Mesodermal cell (in vitro differentiated cells): ENCODE measurements around the gene STIM1.

Experiments used
- H3K27ac ChIP-seq: 2 replicates; pipeline ENCODE4 v1.7.0; 2013; ENCODE audit warnings: mild to moderate bottlenecking, low read depth, low read length, moderate library complexity; ENCODE audit not compliant: severe bottlenecking
- H3K36me3 ChIP-seq: 2 replicates; pipeline ENCODE4 v1.7.1; 2013; ENCODE audit warnings: mild to moderate bottlenecking, low read length, moderate library complexity; ENCODE audit not compliant: control insufficient read depth, insufficient read depth
- H3K4me1 ChIP-seq: one replicate; pipeline ENCODE4 v1.7.1; 2013; ENCODE audit warnings: mild to moderate bottlenecking, low read length; ENCODE audit not compliant: insufficient read depth, control insufficient read depth, poor library complexity, severe bottlenecking
- H3K4me3 ChIP-seq: 2 replicates; pipeline ENCODE4 v1.7.0; 2013; ENCODE audit warnings: low read length, control low read depth, mild to moderate bottlenecking; ENCODE audit not compliant: insufficient read depth, poor library complexity, severe bottlenecking; ENCODE audit errors: extremely low read depth
- H3K9me3 ChIP-seq: 2 replicates; pipeline ENCODE4 v1.7.1; 2013; ENCODE audit warnings: mild to moderate bottlenecking, low read length, moderate library complexity; ENCODE audit not compliant: control insufficient read depth
- WGBS, 2 experiments: methylation state at CpG; one replicate each; pipeline ENCODE4 v1.1.5; 2013; ENCODE audit warnings: missing lambda C conversion rate in 2 of 2; ENCODE audit not compliant: insufficient coverage in 2 of 2; 5-methylcytosine and 5-hydroxymethylcytosine counted together

Gene STIM1

DNA sequence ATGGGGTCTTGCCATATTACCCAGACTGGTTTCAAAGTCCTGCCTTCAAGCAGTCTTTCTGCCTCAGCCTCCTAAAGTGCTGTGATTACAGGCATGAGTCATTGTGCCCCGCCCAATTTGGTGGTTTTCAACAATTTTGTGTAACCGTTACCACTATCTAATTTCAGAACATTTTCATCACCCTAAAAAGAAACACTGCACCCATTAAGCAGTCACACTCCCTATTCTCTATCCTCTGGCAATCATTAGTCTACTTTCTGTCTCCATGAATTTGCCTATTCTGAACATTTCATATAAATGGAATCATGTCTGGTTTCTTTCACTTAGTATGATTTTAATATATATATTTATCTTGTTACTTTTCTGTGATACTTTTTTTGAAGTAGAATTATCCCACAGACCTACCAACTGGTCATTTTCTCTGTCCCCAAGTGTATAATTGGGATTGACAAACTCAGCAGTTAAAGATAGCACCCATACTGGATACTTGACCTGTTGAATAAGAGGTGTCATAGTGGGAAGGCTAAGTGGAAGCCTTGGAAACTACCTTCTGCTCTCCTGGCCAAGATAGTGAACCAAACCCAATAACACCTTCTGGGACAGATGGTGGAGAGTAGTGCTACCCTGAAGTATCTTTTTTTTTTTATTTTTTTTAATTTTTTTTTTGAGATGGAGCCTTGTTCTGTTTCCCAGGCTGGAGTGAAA, 64.8 kb downstream of the STIM1 start:
- Histone ChIP-seq H3K36me3 (no peaks in the 10 kb centered on the region), H3K4me3 (no peak overlapping the region), H3K4me1 (peaks cover 3% of the 10 kb centered on the region), H3K27ac (no peak overlapping the region), H3K9me3 (no peaks in the 10 kb centered on the region)
- 85 to 94% methylated on average over 2 of the region's 2 CpGs for WGBS, 2 experiments

DNA sequence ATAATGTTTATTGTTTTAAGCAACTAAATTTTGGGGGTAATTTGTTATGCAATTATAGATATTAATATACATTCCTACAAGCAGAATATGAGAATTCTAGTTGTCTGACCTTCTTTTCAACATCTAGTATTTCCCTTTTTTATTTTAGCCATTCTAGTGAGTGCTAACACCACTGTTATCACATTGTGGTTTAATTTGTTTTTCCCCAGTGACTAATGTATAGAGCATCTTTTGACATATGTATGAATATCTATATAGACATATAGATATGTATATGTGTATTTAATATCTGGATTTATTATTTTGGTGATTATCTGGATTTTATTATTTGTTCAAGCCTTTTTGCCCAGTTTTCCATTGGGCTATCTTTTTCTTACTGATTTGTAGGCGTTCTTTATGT, 66.6 kb downstream of the STIM1 start:
- no peak overlapping the region for H3K4me3 ChIP-seq
- H3K4me1 ChIP-seq, result peaks cover 3% of the 10 kb centered on the region
- no peaks in the 10 kb centered on the region for H3K36me3 ChIP-seq
- H3K9me3 ChIP-seq, result no peaks in the 10 kb centered on the region
- WGBS, 2 experiments, result 100% methylated on average over 1 of the region's 1 CpG; no CpG with 5 or more reads in 1 of the 2 experiments
- no peak overlapping the region for H3K27ac ChIP-seq

DNA sequence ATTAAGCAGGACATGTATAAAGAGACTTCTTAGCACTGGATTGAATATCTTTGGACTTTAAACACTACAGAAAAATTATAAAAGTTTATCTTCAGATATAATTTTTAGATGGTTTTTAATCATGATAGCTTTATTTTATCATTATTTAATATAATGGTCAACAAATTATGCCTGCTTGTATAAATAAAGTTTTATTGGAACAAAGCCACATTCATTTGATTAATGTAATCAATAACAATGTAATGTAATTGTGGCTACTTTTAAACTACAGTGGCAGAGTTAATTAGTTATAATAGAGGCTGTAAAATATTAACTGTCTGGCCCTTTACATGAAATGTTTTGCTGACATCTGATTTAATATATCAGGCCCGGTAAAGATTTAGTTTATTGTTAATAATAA, 70.0 kb downstream of the STIM1 start:
- Histone ChIP-seq H3K36me3 (no peaks in the 10 kb centered on the region), H3K4me1 (peaks cover 8% of the 10 kb centered on the region), H3K27ac (no peak overlapping the region), H3K4me3 (no peak overlapping the region), H3K9me3 (no peaks in the 10 kb centered on the region)
- WGBS, 2 experiments, result no CpG with 5 or more reads among the region's 1 CpG

DNA sequence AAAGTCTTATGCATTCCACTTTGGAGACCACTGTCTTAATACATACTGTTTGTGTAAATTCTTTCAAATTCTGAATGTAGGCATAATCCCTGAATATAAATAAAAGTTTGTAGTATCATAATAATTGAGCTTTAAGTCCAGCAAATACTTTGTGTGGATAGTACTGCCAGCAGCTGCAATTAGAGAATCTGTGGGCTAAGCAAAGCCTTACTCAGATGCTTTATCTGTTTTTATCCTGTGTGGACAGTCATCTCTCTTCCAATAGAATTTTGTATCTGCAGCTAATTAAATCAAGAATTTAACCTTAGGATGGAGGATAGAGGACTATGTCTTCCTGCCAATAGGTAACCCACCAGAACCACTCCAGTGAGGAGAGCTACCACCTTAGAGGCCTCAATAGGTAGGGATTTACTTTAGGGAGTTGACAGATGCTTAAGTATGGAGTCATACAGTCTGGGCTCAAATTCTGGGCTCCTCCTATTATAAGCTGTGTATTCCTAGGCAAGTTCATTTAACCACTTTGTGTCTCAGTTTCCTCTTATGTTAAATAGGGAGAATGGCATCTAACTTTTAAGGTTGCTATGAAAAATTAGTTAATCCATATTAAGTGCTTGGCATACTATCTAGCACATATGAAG, 71.1 kb downstream of the STIM1 start:
- H3K4me3 ChIP-seq, result no peak overlapping the region
- H3K4me1 ChIP-seq, result peaks cover 8% of the 10 kb centered on the region
- no peaks in the 10 kb centered on the region for H3K9me3 ChIP-seq
- H3K36me3 ChIP-seq, result no peaks in the 10 kb centered on the region
- H3K27ac ChIP-seq, result no peak overlapping the region

DNA sequence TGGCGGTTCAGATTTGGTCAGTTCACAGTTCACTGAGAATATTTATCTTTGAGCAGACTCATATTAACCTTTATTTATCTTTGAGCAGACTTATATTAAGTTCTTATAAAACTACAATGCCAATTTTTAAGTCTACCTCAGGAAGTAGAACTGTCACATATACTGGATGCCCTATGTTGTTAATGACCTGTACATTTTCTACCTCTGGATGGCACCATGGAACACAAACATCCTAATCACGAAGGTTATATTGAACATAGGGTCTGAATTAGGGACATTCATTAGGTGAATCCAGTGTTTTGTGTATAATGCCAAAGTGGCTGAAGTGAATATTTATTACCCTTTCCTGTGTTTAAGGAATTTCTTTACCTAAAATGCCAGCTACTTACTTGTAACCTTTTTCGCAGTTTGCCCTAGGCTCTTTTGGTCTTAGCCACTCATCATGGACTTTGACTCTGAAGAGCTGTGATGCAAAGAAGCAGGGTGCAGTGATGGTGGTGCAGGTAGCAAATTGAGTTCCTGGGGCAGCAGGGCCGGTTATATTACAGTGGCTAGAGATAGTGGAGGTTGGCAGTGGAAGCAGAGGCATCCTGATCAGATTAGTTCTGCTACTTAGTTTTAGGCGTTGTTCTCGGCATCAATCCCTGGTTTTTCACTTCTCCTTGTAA, 71.8 kb downstream of the STIM1 start:
- no peaks in the 10 kb centered on the region for H3K9me3 ChIP-seq
- WGBS, 2 experiments, result 96 to 100% methylated on average over 2 to 3 of the region's 6 CpGs
- no peaks in the 10 kb centered on the region for H3K36me3 ChIP-seq
- no peak overlapping the region for H3K27ac ChIP-seq
- peaks cover 8% of the 10 kb centered on the region for H3K4me1 ChIP-seq
- H3K4me3 ChIP-seq, result no peak overlapping the region

DNA sequence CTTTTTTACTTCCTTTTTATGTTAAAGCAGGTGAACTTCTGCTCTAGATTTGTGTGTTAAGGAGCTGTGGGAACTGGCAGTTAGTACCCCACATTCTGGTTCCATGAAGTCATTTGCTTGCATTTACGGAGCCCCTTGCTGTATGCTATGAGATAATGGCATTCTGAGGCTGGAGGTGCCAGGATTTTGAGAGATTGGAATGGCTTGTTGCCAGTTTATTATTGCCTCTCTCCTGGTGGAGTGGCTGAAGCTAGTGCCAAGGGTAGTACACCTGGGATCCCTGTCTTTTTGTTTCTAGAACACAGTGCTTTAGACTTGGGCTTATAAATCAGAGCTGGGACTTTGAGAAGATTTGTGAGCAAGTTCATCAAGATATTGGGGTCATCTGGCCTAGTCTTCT, 73.8 kb downstream of the STIM1 start:
- 86 to 100% methylated on average over 1 of the region's 1 CpG for WGBS, 2 experiments
- Histone ChIP-seq H3K4me3 (no peak overlapping the region), H3K27ac (no peak overlapping the region), H3K9me3 (no peaks in the 10 kb centered on the region), H3K36me3 (no peaks in the 10 kb centered on the region), H3K4me1 (peaks cover 9% of the 10 kb centered on the region)

DNA sequence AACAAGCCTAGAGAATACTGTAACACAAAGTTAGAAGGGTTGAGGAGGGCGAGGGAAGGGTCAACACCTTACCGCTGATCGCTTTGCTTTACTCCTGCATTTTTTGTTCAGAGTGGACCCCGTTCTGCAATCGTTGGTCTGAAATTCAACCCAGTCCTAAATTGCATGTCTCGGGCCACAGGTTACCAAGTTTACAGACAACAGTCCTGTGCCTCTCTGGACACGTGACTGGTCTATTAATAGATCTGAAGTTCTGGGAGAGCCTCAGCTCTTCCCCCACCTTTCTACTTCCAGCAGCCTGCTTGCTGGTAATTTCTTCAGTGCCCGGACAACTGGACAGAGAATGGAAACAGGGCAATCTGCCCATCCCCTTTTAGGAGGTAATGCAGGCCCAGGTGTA, 74.2 kb downstream of the STIM1 start:
- Histone ChIP-seq H3K36me3 (no peaks in the 10 kb centered on the region), H3K4me3 (no peak overlapping the region), H3K27ac (no peak overlapping the region), H3K4me1 (peaks cover 13% of the 10 kb centered on the region), H3K9me3 (no peaks in the 10 kb centered on the region)
- WGBS, 2 experiments, result 95 to 100% methylated on average over 3 to 7 of the region's 8 CpGs

DNA sequence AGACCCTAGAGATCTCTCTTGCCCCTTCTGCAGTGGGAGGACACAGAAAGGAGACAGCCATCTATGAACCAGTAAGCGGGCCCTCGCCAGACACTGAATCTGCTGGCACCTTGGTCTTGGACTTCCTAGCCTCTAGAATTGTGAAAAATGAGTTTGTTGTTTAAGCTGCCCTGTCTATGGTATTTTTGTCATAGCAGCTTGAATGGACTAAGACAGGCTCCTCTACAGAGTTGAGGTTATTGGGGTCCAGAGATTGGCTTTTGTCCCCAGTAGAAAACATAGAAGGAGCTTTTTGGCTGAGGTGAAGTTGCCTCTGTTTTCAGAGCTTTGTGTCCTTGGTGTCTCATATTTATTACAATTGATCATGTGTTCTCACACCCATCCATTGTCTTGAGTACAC, 77.2 kb downstream of the STIM1 start:
- H3K4me3 ChIP-seq, result no peak overlapping the region
- H3K36me3 ChIP-seq, result no peaks in the 10 kb centered on the region
- WGBS, 2 experiments, result 100% methylated on average over 2 of the region's 2 CpGs
- H3K4me1 ChIP-seq, result peaks cover 14% of the 10 kb centered on the region
- no peak overlapping the region for H3K27ac ChIP-seq
- H3K9me3 ChIP-seq, result no peaks in the 10 kb centered on the region

DNA sequence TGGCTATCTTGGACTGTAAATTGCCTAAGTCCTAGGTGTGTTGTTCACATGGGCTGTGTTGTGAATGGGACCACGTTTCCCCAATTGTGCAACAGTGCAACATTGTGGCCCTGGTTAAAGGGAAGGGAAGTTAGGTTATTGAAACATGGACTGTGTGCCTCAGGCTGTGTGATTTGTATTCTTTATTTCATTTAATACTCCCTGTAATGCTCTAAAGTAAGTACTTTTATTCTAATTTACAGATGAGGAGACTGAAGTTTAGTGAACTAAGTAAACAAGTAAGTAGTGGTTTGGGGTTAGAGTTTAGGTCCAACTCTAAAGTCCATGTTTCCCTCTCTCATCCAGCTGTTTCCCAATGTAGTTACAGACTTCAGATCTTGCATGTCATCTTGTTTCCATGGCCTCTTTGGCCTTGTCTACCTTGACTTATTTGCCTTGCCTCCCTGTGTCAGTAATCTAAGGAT, 77.7 kb downstream of the STIM1 start:
- H3K27ac ChIP-seq, result no peak overlapping the region
- no peaks in the 10 kb centered on the region for H3K36me3 ChIP-seq
- no peak overlapping the region for H3K4me3 ChIP-seq
- H3K4me1 ChIP-seq, result peaks cover 14% of the 10 kb centered on the region
- no peaks in the 10 kb centered on the region for H3K9me3 ChIP-seq
- 88% methylated on average over 1 of the region's 1 CpG; no CpG with 5 or more reads in 1 of the 2 experiments for WGBS, 2 experiments

DNA sequence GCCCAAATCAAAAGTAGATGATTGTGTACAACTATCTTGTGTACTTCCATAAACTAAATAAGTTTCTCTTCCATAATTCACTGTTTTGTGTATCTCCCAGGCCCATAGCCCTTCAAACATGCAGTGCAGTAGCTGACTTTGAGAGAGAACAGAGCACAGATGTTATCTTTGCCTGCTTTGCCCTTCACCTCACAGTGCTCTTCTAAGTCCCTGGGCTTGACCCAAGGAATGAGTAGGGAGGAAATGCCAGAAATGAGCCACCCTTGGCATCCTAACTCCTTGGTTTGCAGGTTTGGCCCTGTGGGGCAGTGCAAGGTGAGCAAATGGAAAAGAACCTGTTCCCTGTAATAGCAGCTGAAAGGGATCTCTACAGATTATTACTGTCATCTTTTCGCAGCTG, 79.2 kb downstream of the STIM1 start:
- Histone ChIP-seq H3K36me3 (no peaks in the 10 kb centered on the region), H3K4me1 (peaks cover 9% of the 10 kb centered on the region), H3K4me3 (no peak overlapping the region), H3K9me3 (no peaks in the 10 kb centered on the region), H3K27ac (no peak overlapping the region)
- 100% methylated on average over 1 of the region's 1 CpG for WGBS, 2 experiments

DNA sequence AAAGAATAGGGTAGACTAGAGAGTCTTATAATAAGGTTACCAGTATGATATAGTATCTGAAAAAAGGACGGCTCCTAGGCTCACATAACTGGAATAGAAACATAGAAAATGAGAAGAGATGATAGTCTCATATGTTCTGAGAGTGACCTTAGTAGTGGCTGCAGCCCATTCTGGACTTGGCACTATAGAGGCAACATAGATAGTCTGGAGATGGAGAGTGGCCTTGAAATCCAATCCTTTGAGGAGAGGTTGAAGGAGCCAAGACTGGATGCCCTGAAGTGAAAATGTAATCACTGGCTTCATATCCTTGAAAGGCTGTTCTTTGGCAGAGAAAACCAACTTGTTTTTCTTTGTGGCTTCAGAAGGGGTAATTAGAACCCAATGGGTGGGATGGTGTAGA, 81.1 kb downstream of the STIM1 start:
- H3K27ac ChIP-seq, result no peak overlapping the region
- WGBS, 2 experiments, result 91 to 100% methylated on average over 1 of the region's 1 CpG
- H3K9me3 ChIP-seq, result no peaks in the 10 kb centered on the region
- H3K4me3 ChIP-seq, result no peak overlapping the region
- H3K4me1 ChIP-seq, result peaks cover 5% of the 10 kb centered on the region
- H3K36me3 ChIP-seq, result no peaks in the 10 kb centered on the region
